Neuronal stem cell (in vitro differentiated cells): ENCODE measurements around the gene GRN.

Experiments used
- DNase-seq: peaks from one replicate; pipeline ENCODE4 v3.0.0-alpha.2; 2013; ENCODE audit warnings: low spot score
- H2AFZ ChIP-seq: one replicate; pipeline ENCODE4 v1.6.1; 2013; ENCODE audit warnings: mild to moderate bottlenecking, low read length, inconsistent platforms
- H2AK5ac ChIP-seq: 2 replicates; pipeline ENCODE4 v1.6.1; 2013; ENCODE audit warnings: low read depth, mild to moderate bottlenecking, inconsistent platforms, low read length, moderate library complexity, mixed read lengths
- H2BK120ac ChIP-seq: 2 replicates; pipeline ENCODE4 v1.6.1; 2013; ENCODE audit warnings: low read depth, mild to moderate bottlenecking, inconsistent platforms, low read length, moderate library complexity, mixed read lengths
- H2BK12ac ChIP-seq: one replicate; pipeline ENCODE4 v1.6.1; 2013; ENCODE audit warnings: low read length, inconsistent platforms
- H2BK15ac ChIP-seq: 2 replicates; pipeline ENCODE4 v1.6.1; 2013; ENCODE audit warnings: mild to moderate bottlenecking, low read length, inconsistent platforms, mixed read lengths
- H2BK5ac ChIP-seq: one replicate; pipeline ENCODE4 v1.6.1; 2013; ENCODE audit warnings: inconsistent platforms, mild to moderate bottlenecking, low read length, moderate library complexity
- H3K14ac ChIP-seq: one replicate; pipeline ENCODE4 v1.6.1; 2013; ENCODE audit warnings: low read length, inconsistent platforms
- H3K18ac ChIP-seq: 2 replicates; pipeline ENCODE4 v1.6.1; 2013; ENCODE audit warnings: low read length, inconsistent platforms
- H3K23ac ChIP-seq: 2 replicates; pipeline ENCODE4 v1.6.1; 2013; ENCODE audit warnings: low read depth, mild to moderate bottlenecking, mixed read lengths, low read length, inconsistent platforms; ENCODE audit not compliant: poor library complexity
- H3K27ac ChIP-seq: replicated peaks from 3 replicates; pipeline ENCODE4 v1.5.1; 2013; ENCODE audit warnings: low read length, inconsistent platforms
- H3K27me3 ChIP-seq, 3 experiments: 2 replicates each; pipeline ENCODE4 v1.6.1; 2013; ENCODE audit warnings: low read length in 3 of 3, mild to moderate bottlenecking in 2 of 3, inconsistent platforms in 1 of 3, low read depth in 1 of 3, mixed read lengths in 1 of 3, moderate library complexity in 1 of 3; ENCODE audit not compliant: control insufficient read depth in 3 of 3, insufficient read depth in 3 of 3
- H3K36me3 ChIP-seq, 2 donors: replicated peaks in 1 of 2; 2 replicates each; pipeline ENCODE4 v1.6.1; 2013; ENCODE audit warnings: low read length in 2 of 2; ENCODE audit not compliant: control insufficient read depth in 2 of 2, insufficient read depth in 2 of 2
- H3K4ac ChIP-seq: 2 replicates; pipeline ENCODE4 v1.6.1; 2013; ENCODE audit warnings: inconsistent platforms, mild to moderate bottlenecking, low read length, moderate library complexity
- H3K4me1 ChIP-seq, 2 donors: 1 replicate in 1 of 2; 2 replicates in 1 of 2; pipeline ENCODE4 v1.6.1; 2013; ENCODE audit warnings: low read length in 2 of 2, low read depth in 1 of 2; ENCODE audit not compliant: control insufficient read depth in 2 of 2, insufficient read depth in 1 of 2
- H3K4me2 ChIP-seq: one replicate; pipeline ENCODE4 v1.6.1; 2013; ENCODE audit warnings: mild to moderate bottlenecking, low read length, inconsistent platforms; ENCODE audit not compliant: insufficient read depth, poor library complexity, severe bottlenecking
- H3K4me3 ChIP-seq, 2 donors: 2 replicates each; pipeline ENCODE4 v1.5.1; 2013; ENCODE audit warnings: low read length in 2 of 2, mild to moderate bottlenecking in 2 of 2, inconsistent platforms in 1 of 2, moderate library complexity in 1 of 2
- H3K79me1 ChIP-seq: one replicate; pipeline ENCODE4 v1.6.1; 2013; ENCODE audit warnings: low read depth, mild to moderate bottlenecking, inconsistent platforms, low read length, moderate library complexity
- H3K9ac ChIP-seq: one replicate; pipeline ENCODE4 v1.6.1; 2013; ENCODE audit warnings: mild to moderate bottlenecking, low read depth, low read length, inconsistent platforms; ENCODE audit not compliant: poor library complexity
- H3K9me3 ChIP-seq, 2 donors: replicated peaks in 1 of 2; 2 replicates each; pipeline versions ENCODE3 to v1.6.1; 2013; ENCODE audit warnings: low read length in 2 of 2, mild to moderate bottlenecking in 2 of 2, inconsistent platforms in 1 of 2, low read depth in 1 of 2, mixed read lengths in 1 of 2, moderate library complexity in 1 of 2; ENCODE audit not compliant: control insufficient read depth in 2 of 2, insufficient read depth in 1 of 2
- H4K8ac ChIP-seq: one replicate; pipeline ENCODE4 v1.6.1; 2013; ENCODE audit warnings: low read depth, mild to moderate bottlenecking, inconsistent platforms, low read length, moderate library complexity
- H4K91ac ChIP-seq: one replicate; pipeline ENCODE4 v1.6.1; 2013; ENCODE audit warnings: low read length, low read depth, mild to moderate bottlenecking, inconsistent platforms; ENCODE audit not compliant: poor library complexity
- WGBS, 2 donors: extraction: QIAGEN DNeasy Blood & Tissue Kit; methylation state at CpG; one replicate each; pipeline ENCODE4 v1.1.7; 2013; ENCODE audit warnings: missing lambda C conversion rate in 2 of 2, mixed read lengths in 1 of 2; ENCODE audit not compliant: insufficient read length in 2 of 2, insufficient replicate concordance in 1 of 2; ENCODE audit errors: extremely low coverage in 2 of 2; 5-methylcytosine and 5-hydroxymethylcytosine counted together

The GRN gene

GRCh38 chr17:44361292-44362260 lies 16.5 kb downstream of the GRN start:
- H3K9ac ChIP-seq = peak overlapping the region; percentile 85
- no peak overlapping the region for H4K8ac ChIP-seq
- H2AFZ ChIP-seq = no peak overlapping the region
- H2BK5ac ChIP-seq = peak overlapping the region; percentile 98
- peak overlapping the region; percentile 85 for H2AK5ac ChIP-seq
- no peak overlapping the region for H2BK12ac ChIP-seq
- no peak for DNase-seq
- peak overlapping the region; percentile 81 for H3K4me2 ChIP-seq
- peak overlapping the region; percentile 87 for H3K18ac ChIP-seq
- H3K23ac ChIP-seq = peak overlapping the region; percentile 75
- H3K4ac ChIP-seq = no peak overlapping the region
- peaks cover 2 to 30% of the 10 kb centered on the region in 2 donors for H3K36me3 ChIP-seq
- no peak overlapping the region for H4K91ac ChIP-seq
- no peaks in the 10 kb centered on the region for H3K9me3 ChIP-seq
- H2BK15ac ChIP-seq = peak overlapping the region; percentile 42
- H3K14ac ChIP-seq = peak overlapping the region; percentile 33
- peak overlapping the region; percentile 60 to 84 for H3K4me3 ChIP-seq
- H3K79me1 ChIP-seq = peaks cover 21% of the 10 kb centered on the region
- peak overlapping the region; percentile 66 for H3K27ac ChIP-seq
- WGBS, 2 donors = no CpG with 5 or more reads among the region's 11 CpGs
- peak overlapping the region; percentile 82 for H2BK120ac ChIP-seq
- H3K27me3 ChIP-seq = peaks cover 0 to 19% (median 0%) of the 10 kb centered on the region in 3 experiments
- H3K4me1 ChIP-seq = peaks cover 23% of the 10 kb centered on the region in 2 donors

DNA sequence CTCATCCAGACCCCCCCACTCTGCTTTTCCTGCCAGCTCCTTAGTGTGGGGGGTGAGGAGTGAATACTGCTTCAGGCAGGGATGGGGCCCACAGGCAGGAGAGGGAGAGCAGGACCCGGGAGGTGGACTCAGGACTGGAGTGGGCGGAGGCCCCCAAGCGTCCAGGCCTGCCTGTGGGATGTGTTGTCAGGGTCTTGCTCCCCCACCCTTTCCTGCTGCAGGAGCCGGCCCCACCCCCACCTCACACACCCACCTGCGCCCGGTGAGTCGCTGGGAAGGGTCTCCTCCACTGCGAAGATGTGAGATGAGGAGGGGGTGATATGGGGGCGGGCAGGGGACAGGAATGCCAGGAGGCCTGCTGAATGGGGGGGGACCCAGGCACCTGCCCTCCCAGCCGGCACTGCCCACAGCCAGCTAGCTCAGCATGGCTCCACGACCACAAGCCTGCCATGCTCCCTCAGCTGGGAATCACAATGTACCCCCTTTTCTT lies 17.4 kb downstream of the GRN start:
- Histone ChIP-seq H3K9ac (peak overlapping the region; percentile 78), H2BK5ac (peak overlapping the region; percentile 98), H3K27ac (no peak overlapping the region), H3K14ac (no peak overlapping the region), H3K27me3 (peaks cover 0 to 19% (median 2%) of the 10 kb centered on the region in 3 experiments), H3K36me3 (peaks cover 2 to 27% of the 10 kb centered on the region in 2 donors), H3K4me1 (peaks cover 23% of the 10 kb centered on the region in 2 donors), H3K4me2 (peak overlapping the region; percentile 81), H2BK120ac (peak overlapping the region; percentile 43), H3K4me3 (peak overlapping the region; percentile 84 to 97), H2BK15ac (peak overlapping the region; percentile 42), H2AFZ (no peak overlapping the region), H3K23ac (no peak overlapping the region), H3K18ac (peak overlapping the region; percentile 49), H4K8ac (no peak overlapping the region), H2AK5ac (peak overlapping the region; percentile 86), H3K79me1 (peaks cover 21% of the 10 kb centered on the region), H3K9me3 (no peaks in the 10 kb centered on the region), H2BK12ac (no peak overlapping the region), H3K4ac (no peak overlapping the region), H4K91ac (no peak overlapping the region)
- WGBS, 2 donors = no CpG with 5 or more reads among the region's 11 CpGs
- DNase-seq = no peak

GRCh38 chr17:44362949-44363612 lies 18.0 kb downstream of the GRN start:
- Histone ChIP-seq H2BK5ac (peak overlapping the region; percentile 98), H3K79me1 (peaks cover 21% of the 10 kb centered on the region), H4K91ac (no peak overlapping the region), H3K9ac (peak overlapping the region; percentile 85), H3K4ac (peak overlapping the region; percentile 78), H3K23ac (peak overlapping the region; percentile 49), H3K4me2 (peak overlapping the region; percentile 81), H3K4me1 (peaks cover 23% of the 10 kb centered on the region in 2 donors), H3K18ac (peak overlapping the region; percentile 95), H2AK5ac (peak overlapping the region; percentile 86), H2BK12ac (no peak overlapping the region), H3K9me3 (no peaks in the 10 kb centered on the region), H3K27ac (peak overlapping the region; percentile 71), H3K27me3 (peaks cover 0 to 19% (median 2%) of the 10 kb centered on the region in 3 experiments), H2BK15ac (peak overlapping the region; percentile 49), H2BK120ac (peak overlapping the region; percentile 43), H4K8ac (peak overlapping the region; percentile 48), H3K14ac (peak overlapping the region; percentile 79), H3K36me3 (peaks cover 0 to 22% of the 10 kb centered on the region in 2 donors), H2AFZ (peak overlapping the region; percentile 91), H3K4me3 (peak overlapping the region; percentile 84 to 97)
- WGBS, 2 donors = no CpG with 5 or more reads among the region's 45 CpGs
- no peak for DNase-seq
